OCI-LY7 (cell line): ENCODE results near the gene C17orf78. TPM values are rescaled to one million over a fixed set of nuclear protein-coding genes. Genes with fewer than 3 reads are reported as not detected.

ENCODE experiments used
- BruUV-seq: library from RNA; stranded (reverse); fragments of 400-500 nt; replicated peaks from 2 replicates; lab custom pipeline; 2021; lab: Mats Ljungman, UMichigan
- CTCF ChIA-PET: fragments of 300-600 bp; sonication (Branson Sonifier 250); formaldehyde crosslinking; loops from one replicate; lab custom pipeline; 2022; ENCODE audit warnings: antibody characterized with exemption; ENCODE audit not compliant: unreplicated experiment; lab: Charles Lee
- POLR2A ChIA-PET: fragments of 300-600 bp; sonication (Branson Sonifier 250); formaldehyde crosslinking; loops from one replicate; lab custom pipeline; 2022; ENCODE audit warnings: antibody characterized with exemption; lab: Charles Lee
- DNase-seq: peaks from one replicate; pipeline ENCODE4 v3.0.0-alpha.2; 2015; ENCODE audit warnings: low spot score
- H2AFZ ChIP-seq: fragments of 200-600 bp; sonication (generic), shearing (Covaris generic); 2 replicates; pipeline ENCODE4 v1.6.1; 2014; ENCODE audit warnings: mild to moderate bottlenecking, antibody characterized with exemption, low read length, moderate library complexity
- H3K27ac ChIP-seq: fragments of 200-600 bp; sonication (generic); 2 replicates; pipeline ENCODE4 v1.5.1; 2014; ENCODE audit warnings: mixed run types, low read depth, mild to moderate bottlenecking, moderate library complexity, low read length, inconsistent platforms; ENCODE audit not compliant: poor library complexity, severe bottlenecking
- H3K36me3 ChIP-seq: fragments of 200-600 bp; sonication (generic); 2 replicates; pipeline ENCODE4 v1.6.1; 2014; ENCODE audit warnings: mild to moderate bottlenecking, antibody characterized with exemption, low read length, moderate library complexity, mixed read lengths; ENCODE audit not compliant: insufficient read depth
- H3K4me1 ChIP-seq: fragments of 200-600 bp; sonication (generic); 2 replicates; pipeline ENCODE4 v1.5.1; 2014; ENCODE audit warnings: mild to moderate bottlenecking, low read length; ENCODE audit not compliant: insufficient read depth, poor library complexity, severe bottlenecking
- H3K4me2 ChIP-seq: fragments of 200-600 bp; sonication (generic); 2 replicates; pipeline ENCODE4 v1.6.1; 2014; ENCODE audit warnings: mild to moderate bottlenecking, low read length
- H3K4me3 ChIP-seq: fragments of 200-600 bp; sonication (generic); 2 replicates; pipeline ENCODE4 v1.5.1; 2014; ENCODE audit warnings: mild to moderate bottlenecking, low read depth, low read length; ENCODE audit not compliant: poor library complexity, severe bottlenecking
- H3K79me2 ChIP-seq: fragments of 200-600 bp; sonication (generic); 2 replicates; pipeline ENCODE4 v1.6.1; 2016; ENCODE audit warnings: low read depth, mild to moderate bottlenecking, low read length, moderate library complexity, mixed read lengths; ENCODE audit not compliant: insufficient read depth
- H3K9me2 ChIP-seq: fragments of 200-600 bp; sonication (generic); 2 replicates; pipeline ENCODE4 v1.6.1; 2016; ENCODE audit warnings: mild to moderate bottlenecking, low read length, mixed read lengths; ENCODE audit not compliant: insufficient read depth
- H3K9me3 ChIP-seq: fragments of 200-600 bp; sonication (generic); 2 replicates; pipeline ENCODE4 v1.6.1; 2014; ENCODE audit warnings: mild to moderate bottlenecking, mixed run types, low read length, mixed read lengths
- H4K20me1 ChIP-seq: fragments of 200-600 bp; sonication (generic); 2 replicates; pipeline ENCODE4 v1.6.1; 2014; ENCODE audit warnings: mild to moderate bottlenecking, antibody characterized with exemption, low read length, moderate library complexity, mixed read lengths; ENCODE audit not compliant: insufficient read depth
- CTCF ChIP-seq: fragments of 200-600 bp; sonication (generic); conservative IDR thresholded peaks from 2 replicates; pipeline ENCODE4 v1.5.1; 2014; ENCODE audit warnings: mild to moderate bottlenecking, antibody characterized with exemption, low read length, moderate library complexity, mixed read lengths
- EZH2phosphoT487 ChIP-seq: fragments of 200-600 bp; sonication (generic); IDR thresholded peaks from 2 replicates; pipeline ENCODE4 v1.6.1; 2018; ENCODE audit warnings: low read depth, borderline replicate concordance, mild to moderate bottlenecking, mixed run types, antibody characterized with exemption, low read length, moderate library complexity, mixed read lengths
- intact Hi-C: fragments of 100-400 bp; cut with micrococcal nuclease; formaldehyde crosslinking; loops from one replicate; pipeline ENCODE4 v1.10.0; 2022; ENCODE audit not compliant: unreplicated experiment
- total RNA-seq, 2 experiments: library from RNA; depleted of rRNA in 1 of 2; stranded (reverse); fragments of >200 nt in 1 of 2; shearing (Covaris generic) in 1 of 2; gene quantifications; 2 replicates each; pipeline ENCODE4 v1.2.3, GENCODE V29; 2014 to 2022

C17orf78 gene
- total RNA-seq, 2 experiments from 2014 or later, result not detected

DNA sequence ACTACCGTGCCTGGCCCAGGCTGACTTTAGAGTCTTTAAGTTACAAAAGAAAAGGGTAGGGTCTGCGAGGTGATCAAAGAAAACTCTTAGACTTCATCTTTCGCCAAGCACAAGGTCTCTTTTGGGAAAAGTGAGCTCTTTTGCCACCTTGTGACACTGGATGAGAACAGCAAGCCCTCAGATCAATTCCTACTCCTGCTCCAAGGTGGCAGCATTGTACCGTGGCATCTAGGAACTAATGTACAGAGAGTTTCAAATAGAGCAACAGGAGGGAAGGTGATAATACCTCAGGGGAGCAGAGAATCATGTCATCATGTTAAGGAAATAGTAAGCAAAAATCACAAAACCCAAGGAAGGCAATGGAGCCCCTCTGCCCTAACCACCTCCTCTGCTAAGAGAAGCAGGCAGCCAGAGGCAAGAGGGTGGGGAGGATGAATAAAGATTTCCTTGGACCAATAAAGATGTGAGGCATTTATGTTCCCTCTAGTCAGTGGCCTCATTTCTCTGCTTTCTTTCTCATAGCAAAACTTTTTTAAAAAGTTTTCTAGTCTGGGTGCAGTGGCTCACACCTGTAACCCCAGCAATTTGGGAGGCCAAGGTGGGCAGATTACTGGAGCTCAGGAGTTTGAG lies 2.1 kb upstream of the C17orf78 start:
- no peak overlapping the region for H3K4me2 ChIP-seq
- H3K4me1 ChIP-seq, result no peaks in the 10 kb centered on the region
- H3K79me2 ChIP-seq, result no peaks in the 10 kb centered on the region
- intact Hi-C loops, result loop anchor here (1.0 to 10.0 kb wide), 3 partner anchors 24 to 769 kb away; partner anchors contain the start of gene MRM1
- no TSS peak for BruUV-seq
- H3K9me3 ChIP-seq, result no peaks in the 10 kb centered on the region
- POLR2A ChIA-PET, result interaction anchor here (0.6 kb wide), 1 partner anchor 57 kb away, joined by 3 read pairs; no protein-coding TSS in a partner anchor
- no peaks in the 10 kb centered on the region for H3K36me3 ChIP-seq
- TF ChIP-seq EZH2phosphoT487, result no peak
- TF ChIP-seq CTCF, result peak; percentile 99
- CTCF ChIA-PET, result interaction anchor here (0.6 to 0.8 kb wide), 2 partner anchors 13 to 397 kb away, joined by 3 read pairs; no protein-coding TSS in a partner anchor
- H3K4me3 ChIP-seq, result no peak overlapping the region
- peak; percentile 80 for DNase-seq
- no peaks in the 10 kb centered on the region for H3K9me2 ChIP-seq
- no peak overlapping the region for H3K27ac ChIP-seq
- H2AFZ ChIP-seq, result peak overlapping the region; percentile 52; the same call in 1 of the 2 replicates
- no peaks in the 10 kb centered on the region for H4K20me1 ChIP-seq

GRCh38 chr17:37382056-37382455 lies 6.3 kb downstream of the C17orf78 start:
- no peak for DNase-seq
- BruUV-seq, result no TSS peak
- Histone ChIP-seq H3K36me3 (no peaks in the 10 kb centered on the region), H3K9me2 (no peaks in the 10 kb centered on the region), H3K4me3 (no peak overlapping the region), H2AFZ (no peak overlapping the region), H3K27ac (no peak overlapping the region), H3K4me1 (no peaks in the 10 kb centered on the region), H4K20me1 (no peaks in the 10 kb centered on the region), H3K9me3 (no peaks in the 10 kb centered on the region), H3K4me2 (no peak overlapping the region), H3K79me2 (no peaks in the 10 kb centered on the region)
- ChIA-PET POLR2A (no interaction called here), CTCF (no interaction called here)
- TF ChIP-seq CTCF (no peak), EZH2phosphoT487 (no peak)
- intact Hi-C loops, result no loop called here

DNA sequence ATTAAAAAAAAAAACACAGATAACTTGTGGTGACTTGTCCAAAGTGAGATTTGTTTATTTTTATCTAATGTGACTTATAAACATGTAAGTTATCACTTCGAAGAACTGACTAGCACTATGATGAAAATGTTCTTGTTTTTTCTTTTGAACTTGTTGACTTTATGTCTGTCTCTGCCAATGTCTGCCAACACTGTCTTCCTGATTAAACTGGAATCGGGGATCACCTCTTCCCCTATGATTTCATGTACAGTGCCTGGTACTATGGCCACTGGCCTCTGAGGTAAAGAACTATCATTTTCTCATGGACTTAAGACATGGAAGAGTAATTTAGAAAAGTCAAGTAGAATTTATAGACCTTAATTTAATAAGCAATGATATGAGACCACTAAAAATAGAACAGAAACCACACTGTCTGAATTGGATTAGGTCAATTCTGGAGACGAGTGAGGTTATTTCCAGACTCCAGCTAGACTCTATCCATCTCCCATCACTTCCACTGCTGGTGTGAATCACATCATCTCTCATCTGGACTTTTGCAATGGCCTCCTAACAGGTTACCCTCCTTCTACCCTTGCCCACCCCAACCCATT lies 8.9 kb downstream of the C17orf78 start:
- no peak overlapping the region for H3K27ac ChIP-seq
- no TSS peak for BruUV-seq
- no peak overlapping the region for H2AFZ ChIP-seq
- no peaks in the 10 kb centered on the region for H3K4me1 ChIP-seq
- no peaks in the 10 kb centered on the region for H3K9me2 ChIP-seq
- H4K20me1 ChIP-seq, result no peaks in the 10 kb centered on the region
- DNase-seq, result no peak
- H3K36me3 ChIP-seq, result no peaks in the 10 kb centered on the region
- TF ChIP-seq CTCF (no peak), EZH2phosphoT487 (no peak)
- no peaks in the 10 kb centered on the region for H3K79me2 ChIP-seq
- intact Hi-C loops, result no loop called here
- no peak overlapping the region for H3K4me3 ChIP-seq
- no peak overlapping the region for H3K4me2 ChIP-seq
- no peaks in the 10 kb centered on the region for H3K9me3 ChIP-seq
- POLR2A ChIA-PET, result no interaction called here
- CTCF ChIA-PET, result no interaction called here
